GM12878 (cell line): Measurements from ENCODE around the gene IL20RB. TPM values are rescaled to one million over a fixed set of nuclear protein-coding genes. Genes with fewer than 3 reads are reported as not detected.

Source experiments
- ATAC-seq: fragments of 200-7000 bp; cut with Tn5 transposase; 3 replicates; pipeline ENCODE4 v1.9.1; 2020; ENCODE audit warnings: mild to moderate bottlenecking, moderate library complexity
- BruUV-seq: library from RNA; stranded (reverse); fragments of 400-500 nt; replicated peaks from 2 replicates; lab custom pipeline; 2021; lab: Mats Ljungman, UMichigan
- CTCF ChIA-PET: fragments of 300-600 bp; sonication (Branson Sonifier 250); formaldehyde crosslinking; extraction: SDS; loops from one replicate; lab custom pipeline; 2021; ENCODE audit warnings: inconsistent platforms; lab: Yijun Ruan, JAX
- POLR2A ChIA-PET: fragments of 350-600 bp; formaldehyde crosslinking; extraction: SDS; loops from one replicate; lab custom pipeline; 2021; ENCODE audit warnings: inconsistent platforms; lab: Charles Lee
- RAD21 ChIA-PET: fragments of 300-600 bp; sonication (Branson Sonifier 250); formaldehyde crosslinking; loops from one replicate; lab custom pipeline; 2023; ENCODE audit warnings: antibody characterized with exemption; ENCODE audit not compliant: unreplicated experiment; lab: Charles Lee
- SMC1A ChIA-PET: fragments of 300-600 bp; sonication (Branson Sonifier 250); formaldehyde crosslinking; loops from one replicate; lab custom pipeline; 2023; ENCODE audit not compliant: unreplicated experiment, uncharacterized antibody; lab: Charles Lee
- DNase-seq: peaks from one replicate; pipeline ENCODE4 v3.0.0-alpha.2; 2011; ENCODE audit warnings: low read depth, low spot score
- FAIRE-seq: peaks from 3 replicates; lab custom pipeline; 2011; peaks lifted over from hg19 to GRCh38; lab: Jason Lieb, UNC
- H2AFZ ChIP-seq: 2 replicates; pipeline ENCODE4 v1.6.0; 2011; ENCODE audit warnings: low read depth, low read length, control low read depth; ENCODE audit not compliant: control insufficient read depth
- H3K27ac ChIP-seq: 2 replicates; pipeline ENCODE4 v1.5.1; 2011; ENCODE audit warnings: control low read depth; ENCODE audit not compliant: control insufficient read depth, insufficient read depth
- H3K27me3 ChIP-seq, 2 experiments: replicated peaks in 1 of 2; 2 replicates each; pipeline versions ENCODE4 v1.6.0 to v1.6.1; 2011; ENCODE audit warnings: low read length in 1 of 2; ENCODE audit not compliant: control insufficient read depth in 2 of 2, insufficient read depth in 2 of 2
- H3K36me3 ChIP-seq, 2 experiments: 2 replicates each; pipeline ENCODE4 v1.5.1; 2011; ENCODE audit warnings: low read length in 1 of 2; ENCODE audit not compliant: control insufficient read depth in 2 of 2, insufficient read depth in 2 of 2
- H3K4me1 ChIP-seq: 2 replicates; pipeline ENCODE4 v1.6.1; 2011; ENCODE audit warnings: mild to moderate bottlenecking, low read length, moderate library complexity, mixed read lengths; ENCODE audit not compliant: control insufficient read depth, insufficient read depth
- H3K4me2 ChIP-seq: 2 replicates; pipeline ENCODE4 v1.6.0; 2011; ENCODE audit warnings: control low read depth; ENCODE audit not compliant: control insufficient read depth, insufficient read depth
- H3K4me3 ChIP-seq: fragments of 200-600 bp; sonication (generic); 2 replicates; pipeline ENCODE4 v1.5.1; 2016
- H3K79me2 ChIP-seq: 2 replicates; pipeline ENCODE4 v1.6.0; 2011; ENCODE audit warnings: low read length; ENCODE audit not compliant: control insufficient read depth, insufficient read depth
- H3K9ac ChIP-seq: 2 replicates; pipeline ENCODE4 v1.8.0; 2011; ENCODE audit warnings: low read length, control low read depth, mixed read lengths; ENCODE audit not compliant: control insufficient read depth, insufficient read depth
- H3K9me3 ChIP-seq: replicated peaks from 3 replicates; pipeline ENCODE4 v1.5.1; 2011; ENCODE audit warnings: mild to moderate bottlenecking, low read length; ENCODE audit not compliant: control insufficient read depth, insufficient read depth
- H4K20me1 ChIP-seq: 2 replicates; pipeline ENCODE4 v1.6.0; 2011; ENCODE audit not compliant: control insufficient read depth, insufficient read depth
- BACH1 ChIP-seq: fragments of 450-650 bp; IDR thresholded peaks from 2 replicates; pipeline ENCODE4 v1.6.1; 2017; ENCODE audit warnings: mild to moderate bottlenecking, borderline replicate concordance
- CHD2 ChIP-seq: IDR thresholded peaks from 2 replicates; pipeline ENCODE4 v1.6.1; 2011; ENCODE audit warnings: low read depth, low read length, improper control_type of control experiment, borderline replicate concordance
- ELK1 ChIP-seq: IDR thresholded peaks from 2 replicates; pipeline ENCODE4 v1.6.1; 2012; ENCODE audit warnings: low read depth, low read length, improper control_type of control experiment
- EP300 ChIP-seq, 2 experiments: fragments of 150-350 bp in 1 of 2; IDR thresholded peaks; 2 replicates each; pipeline ENCODE4 v1.6.1; 2011 to 2012; ENCODE audit warnings: low read depth in 2 of 2, low read length in 2 of 2, borderline replicate concordance in 1 of 2, improper control_type of control experiment in 1 of 2, inconsistent platforms in 1 of 2; ENCODE audit not compliant: control insufficient read depth in 1 of 2
- JUNB ChIP-seq: IDR thresholded peaks from 2 replicates; pipeline ENCODE4 v1.6.1; 2016; ENCODE audit warnings: antibody characterized with exemption, mild to moderate bottlenecking
- NR2C2 ChIP-seq: IDR thresholded peaks from 2 replicates; pipeline ENCODE4 v1.6.1; 2011; ENCODE audit warnings: borderline replicate concordance, low read depth; ENCODE audit not compliant: control insufficient read depth, insufficient read length
- POLR2A ChIP-seq: IDR thresholded peaks from 2 replicates; pipeline ENCODE4 v1.6.1; 2011; ENCODE audit warnings: low read depth, mild to moderate bottlenecking, low read length
- TCF3 ChIP-seq: IDR thresholded peaks from 2 replicates; pipeline ENCODE4 v1.6.1; 2012; ENCODE audit warnings: low read depth, mild to moderate bottlenecking, low read length, borderline replicate concordance; ENCODE audit not compliant: insufficient read depth
- YY1 ChIP-seq: IDR thresholded peaks from 2 replicates; pipeline ENCODE4 v1.6.1; 2011; ENCODE audit warnings: low read depth, mild to moderate bottlenecking, low read length
- WGBS: methylation state at CpG from one replicate; pipeline ENCODE4 v1.1.6; 2016; ENCODE audit warnings: low lambda C conversion rate; ENCODE audit not compliant: insufficient replicate concordance, insufficient coverage; ENCODE audit errors: missing lambda C conversion rate; 5-methylcytosine and 5-hydroxymethylcytosine counted together
- in situ Hi-C: fragments of 300-500 bp; cut with MboI; formaldehyde crosslinking; loops from 9 replicates; pipeline ENCODE4 v1.14.3; 2018; ENCODE audit warnings: mixed read lengths
- intact Hi-C: fragments of 100-400 bp; cut with micrococcal nuclease; formaldehyde crosslinking; loops from one replicate; pipeline ENCODE4 v1.14.2; 2022; ENCODE audit not compliant: unreplicated experiment
- polyA plus RNA-seq, 11 experiments: library from polyadenylated mRNA; depleted of rRNA in 4 of 11; unstranded in 6 of 11; stranded (reverse) in 5 of 11; fragments of >200 nt; fragmentation: Nextera tagmentation in 4 of 11; fragmentation: Illumina TruSeq in 1 of 11; extraction: Ambion mirVana in 4 of 11; extraction: Trizol in 1 of 11; gene quantifications; 1 replicate in 1 of 11; 2 replicates in 10 of 11; pipeline versions ENCODE4 v1.2.1 to v1.2.3, GENCODE V29; 2011 to 2016; ENCODE audit warnings: inconsistent platforms in 2 of 11, missing spikeins in 2 of 11, low read depth in 1 of 11
- total RNA-seq, 4 experiments: library from RNA; depleted of rRNA in 3 of 4; stranded (reverse); fragments of >200 nt in 3 of 4; fragmentation: Illumina TruSeq in 1 of 4; extraction: Trizol in 1 of 4; gene quantifications; 2 replicates each; pipeline versions ENCODE4 v1.2.1 to v1.2.3, GENCODE V29; 2013 to 2021
- TF ChIP-seq, protein P1 (sequence below): fragments of 450-650 bp; formaldehyde crosslinking; IDR thresholded peaks from 2 replicates; pipeline ENCODE4 v1.5.0; 2022; ENCODE audit warnings: mild to moderate bottlenecking, missing genetic modification characterization
- TF ChIP-seq, protein P2 (sequence below): fragments of 450-650 bp; IDR thresholded peaks from 2 replicates; pipeline ENCODE4 v1.6.1; 2017; ENCODE audit warnings: antibody characterized with exemption, mild to moderate bottlenecking, moderate library complexity

The IL20RB gene
- total and polyA plus RNA-seq, 10 of the 15 experiments (the other 5 are each of a cell fraction or from before 2014, with no cell fraction given): 0.21 to 1.1 (median 0.54) TPM

DNA sequence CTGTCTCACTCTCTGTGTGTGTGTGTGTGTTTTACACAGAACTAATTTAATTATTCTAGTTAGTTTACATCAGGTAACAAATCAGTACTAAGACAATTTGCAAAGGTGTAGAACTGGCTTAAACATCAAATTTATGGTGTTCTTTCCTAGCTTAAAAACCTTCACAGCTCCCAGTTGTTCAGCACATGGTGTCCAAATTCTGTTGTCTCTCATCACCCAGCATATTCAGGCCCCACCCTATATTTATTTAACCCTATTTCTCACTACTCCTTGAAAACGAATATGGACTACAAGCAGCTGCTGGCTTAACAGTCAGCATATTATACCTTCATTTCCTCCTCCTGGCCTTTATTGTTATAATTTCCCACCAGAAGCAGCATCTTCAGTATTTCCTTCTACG is 1.2 kb downstream of the IL20RB start:
- no peaks in the 10 kb centered on the region for H3K9me3 ChIP-seq
- H3K4me3 ChIP-seq: no peak overlapping the region
- no peak for FAIRE-seq
- no peak for ATAC-seq
- no TSS peak for BruUV-seq
- no peaks in the 10 kb centered on the region for H3K4me1 ChIP-seq
- H3K27ac ChIP-seq: no peak overlapping the region
- DNase-seq: no peak
- ChIA-PET CTCF (interaction anchor here (0.6 to 2.5 kb wide), 3 partner anchors 9 to 667 kb away, joined by 3 to 6 read pairs (median 5); no protein-coding TSS in a partner anchor), SMC1A (interaction anchor here (1.5 kb wide), 1 partner anchor 10 kb away, joined by 3 read pairs; no protein-coding TSS in a partner anchor), RAD21 (interaction anchor here (1.1 kb wide), 1 partner anchor 207 kb away, joined by 4 read pairs; the partner anchor contains the start of gene STAG1), POLR2A (interaction anchor here (1.4 kb wide), 1 partner anchor 11 kb away, joined by 4 read pairs; no protein-coding TSS in a partner anchor)
- no peak overlapping the region for H3K4me2 ChIP-seq
- TF ChIP-seq BACH1 (no peak), NR2C2 (no peak), TCF3 (no peak), CHD2 (no peak), YY1 (no peak), POLR2A (no peak), JUNB (no peak), ELK1 (no peak), EP300 (IDR thresholded peaks at IDR 0.05; ENCODE audit: borderline replicate concordance in 1 of 2, control insufficient read depth in 1 of 2, low read depth in 2 of 2, low read length in 2 of 2) (no peak)
- TF ChIP-seq, protein P1, sequence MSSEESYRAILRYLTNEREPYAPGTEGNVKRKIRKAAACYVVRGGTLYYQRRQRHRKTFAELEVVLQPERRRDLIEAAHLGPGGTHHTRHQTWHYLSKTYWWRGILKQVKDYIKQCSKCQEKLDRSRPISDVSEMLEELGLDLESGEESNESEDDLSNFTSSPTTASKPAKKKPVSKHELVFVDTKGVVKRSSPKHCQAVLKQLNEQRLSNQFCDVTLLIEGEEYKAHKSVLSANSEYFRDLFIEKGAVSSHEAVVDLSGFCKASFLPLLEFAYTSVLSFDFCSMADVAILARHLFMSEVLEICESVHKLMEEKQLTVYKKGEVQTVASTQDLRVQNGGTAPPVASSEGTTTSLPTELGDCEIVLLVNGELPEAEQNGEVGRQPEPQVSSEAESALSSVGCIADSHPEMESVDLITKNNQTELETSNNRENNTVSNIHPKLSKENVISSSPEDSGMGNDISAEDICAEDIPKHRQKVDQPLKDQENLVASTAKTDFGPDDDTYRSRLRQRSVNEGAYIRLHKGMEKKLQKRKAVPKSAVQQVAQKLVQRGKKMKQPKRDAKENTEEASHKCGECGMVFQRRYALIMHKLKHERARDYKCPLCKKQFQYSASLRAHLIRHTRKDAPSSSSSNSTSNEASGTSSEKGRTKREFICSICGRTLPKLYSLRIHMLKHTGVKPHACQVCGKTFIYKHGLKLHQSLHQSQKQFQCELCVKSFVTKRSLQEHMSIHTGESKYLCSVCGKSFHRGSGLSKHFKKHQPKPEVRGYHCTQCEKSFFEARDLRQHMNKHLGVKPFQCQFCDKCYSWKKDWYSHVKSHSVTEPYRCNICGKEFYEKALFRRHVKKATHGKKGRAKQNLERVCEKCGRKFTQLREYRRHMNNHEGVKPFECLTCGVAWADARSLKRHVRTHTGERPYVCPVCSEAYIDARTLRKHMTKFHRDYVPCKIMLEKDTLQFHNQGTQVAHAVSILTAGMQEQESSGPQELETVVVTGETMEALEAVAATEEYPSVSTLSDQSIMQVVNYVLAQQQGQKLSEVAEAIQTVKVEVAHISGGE (CRISPR knock-in tag): no peak
- TF ChIP-seq, protein P2, sequence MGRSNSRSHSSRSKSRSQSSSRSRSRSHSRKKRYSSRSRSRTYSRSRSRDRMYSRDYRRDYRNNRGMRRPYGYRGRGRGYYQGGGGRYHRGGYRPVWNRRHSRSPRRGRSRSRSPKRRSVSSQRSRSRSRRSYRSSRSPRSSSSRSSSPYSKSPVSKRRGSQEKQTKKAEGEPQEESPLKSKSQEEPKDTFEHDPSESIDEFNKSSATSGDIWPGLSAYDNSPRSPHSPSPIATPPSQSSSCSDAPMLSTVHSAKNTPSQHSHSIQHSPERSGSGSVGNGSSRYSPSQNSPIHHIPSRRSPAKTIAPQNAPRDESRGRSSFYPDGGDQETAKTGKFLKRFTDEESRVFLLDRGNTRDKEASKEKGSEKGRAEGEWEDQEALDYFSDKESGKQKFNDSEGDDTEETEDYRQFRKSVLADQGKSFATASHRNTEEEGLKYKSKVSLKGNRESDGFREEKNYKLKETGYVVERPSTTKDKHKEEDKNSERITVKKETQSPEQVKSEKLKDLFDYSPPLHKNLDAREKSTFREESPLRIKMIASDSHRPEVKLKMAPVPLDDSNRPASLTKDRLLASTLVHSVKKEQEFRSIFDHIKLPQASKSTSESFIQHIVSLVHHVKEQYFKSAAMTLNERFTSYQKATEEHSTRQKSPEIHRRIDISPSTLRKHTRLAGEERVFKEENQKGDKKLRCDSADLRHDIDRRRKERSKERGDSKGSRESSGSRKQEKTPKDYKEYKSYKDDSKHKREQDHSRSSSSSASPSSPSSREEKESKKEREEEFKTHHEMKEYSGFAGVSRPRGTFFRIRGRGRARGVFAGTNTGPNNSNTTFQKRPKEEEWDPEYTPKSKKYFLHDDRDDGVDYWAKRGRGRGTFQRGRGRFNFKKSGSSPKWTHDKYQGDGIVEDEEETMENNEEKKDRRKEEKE: no peak
- H3K79me2 ChIP-seq: no peaks in the 10 kb centered on the region
- in situ Hi-C loops (no loop called here), intact Hi-C loops (no loop called here)
- H3K9ac ChIP-seq: no peak overlapping the region
- H2AFZ ChIP-seq: no peak overlapping the region
- no peaks in the 10 kb centered on the region for H4K20me1 ChIP-seq
- 91% methylated on average over 2 of the region's 2 CpGs for WGBS
- H3K36me3 ChIP-seq: no peaks in the 10 kb centered on the region
- no peaks in the 10 kb centered on the region for H3K27me3 ChIP-seq
